Lower leg skin (tissue), 3 donors: Measurements from ENCODE around the gene MAGEF1.

ENCODE experiments used
- POLR2A ChIP-seq, 2 donors: fragments of 450-650 bp; IDR thresholded peaks; one replicate each; pipeline ENCODE4 v1.6.1; 2016 to 2017; ENCODE audit warnings: antibody characterized with exemption in 2 of 2, mild to moderate bottlenecking in 1 of 2, moderate library complexity in 1 of 2
- TF ChIP-seq, protein P1 (sequence below), 3 donors: fragments of 450-650 bp; IDR thresholded peaks; one replicate each; pipeline ENCODE4 v1.5.1; 2016; ENCODE audit warnings: antibody characterized with exemption in 3 of 3, mild to moderate bottlenecking in 3 of 3, moderate library complexity in 2 of 3

DNA sequence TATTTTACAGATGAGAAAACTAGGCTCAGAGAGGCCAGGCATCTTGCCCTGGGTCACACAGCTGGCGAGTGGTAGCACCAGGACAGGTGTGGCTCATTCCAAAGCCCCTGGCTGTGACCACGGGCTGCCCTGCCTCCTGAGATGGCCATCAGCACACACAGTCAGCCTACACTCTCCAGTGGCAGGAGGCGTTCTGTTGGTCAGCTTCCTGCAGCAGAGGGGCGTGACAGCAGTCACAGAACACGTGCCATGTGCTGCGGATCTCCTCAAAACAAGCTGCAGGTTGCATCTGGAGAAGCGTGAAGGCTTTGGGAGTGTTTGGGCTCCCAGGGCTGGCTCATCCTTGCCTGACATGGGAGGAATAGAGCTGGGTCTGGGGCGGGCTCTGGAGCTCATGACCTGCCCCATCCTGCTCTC is 43.5 kb upstream of the MAGEF1 start:
- no peak for TF ChIP-seq POLR2A (IDR thresholded peaks at IDR 0.05)
- TF ChIP-seq, protein P1, sequence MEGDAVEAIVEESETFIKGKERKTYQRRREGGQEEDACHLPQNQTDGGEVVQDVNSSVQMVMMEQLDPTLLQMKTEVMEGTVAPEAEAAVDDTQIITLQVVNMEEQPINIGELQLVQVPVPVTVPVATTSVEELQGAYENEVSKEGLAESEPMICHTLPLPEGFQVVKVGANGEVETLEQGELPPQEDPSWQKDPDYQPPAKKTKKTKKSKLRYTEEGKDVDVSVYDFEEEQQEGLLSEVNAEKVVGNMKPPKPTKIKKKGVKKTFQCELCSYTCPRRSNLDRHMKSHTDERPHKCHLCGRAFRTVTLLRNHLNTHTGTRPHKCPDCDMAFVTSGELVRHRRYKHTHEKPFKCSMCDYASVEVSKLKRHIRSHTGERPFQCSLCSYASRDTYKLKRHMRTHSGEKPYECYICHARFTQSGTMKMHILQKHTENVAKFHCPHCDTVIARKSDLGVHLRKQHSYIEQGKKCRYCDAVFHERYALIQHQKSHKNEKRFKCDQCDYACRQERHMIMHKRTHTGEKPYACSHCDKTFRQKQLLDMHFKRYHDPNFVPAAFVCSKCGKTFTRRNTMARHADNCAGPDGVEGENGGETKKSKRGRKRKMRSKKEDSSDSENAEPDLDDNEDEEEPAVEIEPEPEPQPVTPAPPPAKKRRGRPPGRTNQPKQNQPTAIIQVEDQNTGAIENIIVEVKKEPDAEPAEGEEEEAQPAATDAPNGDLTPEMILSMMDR (IDR thresholded peaks at IDR 0.05): no peak
